ENCODE results near the gene STIMATE. TPM values are rescaled to one million over a fixed set of nuclear protein-coding genes. Genes with fewer than 3 reads are reported as not detected.
A peak's percentile ranks its signal among the peaks of the same experiment; 100 is the strongest.

Gene STIMATE
- total and polyA plus RNA-seq, 10 donors, result 4.0 to 65.6 (median 34.0) TPM

DNA sequence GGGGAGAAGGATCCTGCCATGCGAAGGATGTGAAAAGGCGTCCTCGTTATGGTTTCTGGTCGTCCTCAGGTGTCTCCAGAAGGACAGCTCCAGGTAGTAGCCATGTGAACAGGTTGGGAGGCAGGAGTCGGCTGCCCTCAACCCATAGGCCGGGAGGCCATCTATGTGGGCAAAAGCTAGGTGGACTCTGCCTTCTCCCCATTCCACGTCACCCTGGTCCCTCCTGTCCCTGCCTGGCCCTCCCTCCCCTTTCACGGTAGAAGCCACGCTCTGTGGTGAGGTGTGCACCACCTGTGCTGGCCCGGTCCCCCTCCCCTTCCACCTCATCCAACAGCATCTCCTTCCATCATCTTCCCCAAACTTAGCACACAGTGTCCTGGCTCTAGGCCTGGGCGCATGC, 86.4 kb downstream of the STIMATE start:
- Histone ChIP-seq H3K4me1 (no peaks in the 10 kb centered on the region), H3K4me3 (no peak overlapping the region), H3K27ac (no peak overlapping the region), H3K9me3 (no peaks in the 10 kb centered on the region), H3K36me3 (peaks cover 0 to 5% (median 0%) of the 10 kb centered on the region in 6 donors), H3K27me3 (replicated peaks in 1 of 7) (no peaks in the 10 kb centered on the region)
- TF ChIP-seq POLR2A (IDR thresholded peaks at IDR 0.05), result no peak
- TF ChIP-seq CTCF (IDR thresholded peaks at IDR 0.05 in 8 of 11, conservative IDR thresholded peaks at IDR 0.05 in 3 of 11), result no peak
- peak in 1 of 3 donors; percentile 22 for TF ChIP-seq POLR2AphosphoS5 (IDR thresholded peaks at IDR 0.05)
- intact Hi-C loops (cut with DNase I; ENCODE audit: low total_unique reads), result no loop called here
- WGBS, 5 donors, result 88 to 96% (median 92%) methylated on average over 8 to 11 of the region's 11 CpGs
- no peak for DNase-seq

GRCh38 chr3:52809662-52810377, 87.5 kb downstream of the STIMATE start:
- intact Hi-C loops (cut with DNase I; ENCODE audit: low total_unique reads), result no loop called here
- TF ChIP-seq CTCF (IDR thresholded peaks at IDR 0.05 in 8 of 11, conservative IDR thresholded peaks at IDR 0.05 in 3 of 11), result no peak
- no peak for TF ChIP-seq POLR2A (IDR thresholded peaks at IDR 0.05)
- TF ChIP-seq POLR2AphosphoS5 (IDR thresholded peaks at IDR 0.05), result no peak
- Histone ChIP-seq H3K4me3 (no peak overlapping the region), H3K4me1 (no peaks in the 10 kb centered on the region), H3K27ac (no peak overlapping the region), H3K36me3 (peaks cover 0 to 5% (median 0%) of the 10 kb centered on the region in 6 donors), H3K27me3 (replicated peaks in 1 of 7) (no peaks in the 10 kb centered on the region), H3K9me3 (no peaks in the 10 kb centered on the region)
- WGBS, 5 donors, result 31 to 39% (median 33%) methylated on average over 6 to 7 of the region's 7 CpGs
- DNase-seq, result no peak

GRCh38 chr3:52809149-52809548, 88.2 kb downstream of the STIMATE start:
- TF ChIP-seq CTCF (IDR thresholded peaks at IDR 0.05 in 8 of 11, conservative IDR thresholded peaks at IDR 0.05 in 3 of 11), result no peak
- no peak for TF ChIP-seq POLR2AphosphoS5 (IDR thresholded peaks at IDR 0.05)
- TF ChIP-seq POLR2A (IDR thresholded peaks at IDR 0.05), result no peak
- H3K27me3 ChIP-seq (replicated peaks in 1 of 7), result no peaks in the 10 kb centered on the region
- WGBS, 5 donors, result 70 to 88% (median 83%) methylated on average over 2 of the region's 2 CpGs
- no peak overlapping the region for H3K4me3 ChIP-seq
- H3K9me3 ChIP-seq, result no peaks in the 10 kb centered on the region
- H3K4me1 ChIP-seq, result no peaks in the 10 kb centered on the region
- peaks cover 0 to 5% (median 0%) of the 10 kb centered on the region in 6 donors for H3K36me3 ChIP-seq
- intact Hi-C loops (cut with DNase I; ENCODE audit: low total_unique reads), result no loop called here
- DNase-seq, result no peak
- no peak overlapping the region for H3K27ac ChIP-seq

DNA sequence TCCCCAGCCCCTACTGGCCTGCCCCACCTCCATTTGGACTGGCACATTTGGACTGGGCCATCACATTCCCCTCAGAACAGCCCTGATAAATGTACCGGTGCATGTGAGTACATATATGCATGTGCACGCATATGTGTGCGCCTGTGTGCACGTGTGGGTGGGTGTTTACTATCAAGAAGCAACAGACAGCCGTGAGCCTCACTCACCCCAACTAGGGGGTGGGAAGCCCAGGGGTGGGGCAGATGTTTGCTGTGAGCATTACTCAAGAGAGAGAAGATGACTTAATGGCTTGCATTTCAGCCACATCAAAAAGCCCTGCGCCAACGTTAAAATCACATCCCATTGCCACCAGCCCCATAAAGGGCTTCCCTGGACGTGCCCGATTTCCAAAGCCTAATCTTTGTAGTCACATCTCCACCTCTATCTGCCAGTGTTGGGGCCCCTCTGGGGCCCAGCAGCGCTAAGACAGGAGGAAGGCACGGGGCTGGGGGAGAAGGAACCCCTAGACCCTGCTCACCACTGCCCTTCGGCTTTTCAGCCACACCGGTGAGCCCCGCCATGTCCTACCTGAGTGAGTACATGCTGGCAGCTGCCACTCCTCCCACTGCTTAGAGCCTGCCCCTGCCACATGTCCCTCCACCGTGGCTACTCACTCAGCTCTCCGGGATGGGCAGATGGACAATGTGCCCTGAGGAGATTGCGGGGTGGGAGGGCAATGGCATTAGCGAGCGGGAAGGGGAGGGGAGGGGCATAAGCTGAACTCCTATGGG, 91.9 kb downstream of the STIMATE start:
- H3K27me3 ChIP-seq (replicated peaks in 1 of 7), result no peaks in the 10 kb centered on the region
- no peaks in the 10 kb centered on the region for H3K36me3 ChIP-seq
- no peaks in the 10 kb centered on the region for H3K9me3 ChIP-seq
- no peak for TF ChIP-seq POLR2A (IDR thresholded peaks at IDR 0.05)
- TF ChIP-seq POLR2AphosphoS5 (IDR thresholded peaks at IDR 0.05), result no peak
- no peak for TF ChIP-seq CTCF (IDR thresholded peaks at IDR 0.05 in 8 of 11, conservative IDR thresholded peaks at IDR 0.05 in 3 of 11)
- no peaks in the 10 kb centered on the region for H3K4me1 ChIP-seq
- intact Hi-C loops (cut with DNase I; ENCODE audit: low total_unique reads), result no loop called here
- WGBS, 5 donors, result 80 to 85% (median 83%) methylated on average over 19 of the region's 19 CpGs
- DNase-seq, result no peak
- H3K27ac ChIP-seq, result no peak overlapping the region
- H3K4me3 ChIP-seq, result no peak overlapping the region

Data from spleen (tissue), 11 donors.